OCI-LY7 (cell line): ENCODE data around the gene ESX1. TPM values are rescaled to one million over a fixed set of nuclear protein-coding genes. Genes with fewer than 3 reads are reported as not detected.

Source experiments
- BruUV-seq: library from RNA; stranded (reverse); fragments of 400-500 nt; replicated peaks from 2 replicates; lab custom pipeline; 2021; lab: Mats Ljungman, UMichigan
- CTCF ChIA-PET: fragments of 300-600 bp; sonication (Branson Sonifier 250); formaldehyde crosslinking; loops from one replicate; lab custom pipeline; 2022; ENCODE audit warnings: antibody characterized with exemption; ENCODE audit not compliant: unreplicated experiment; lab: Charles Lee
- POLR2A ChIA-PET: fragments of 300-600 bp; sonication (Branson Sonifier 250); formaldehyde crosslinking; loops from one replicate; lab custom pipeline; 2022; ENCODE audit warnings: antibody characterized with exemption; lab: Charles Lee
- DNase-seq: peaks from one replicate; pipeline ENCODE4 v3.0.0-alpha.2; 2015; ENCODE audit warnings: low spot score
- H2AFZ ChIP-seq: fragments of 200-600 bp; sonication (generic), shearing (Covaris generic); 2 replicates; pipeline ENCODE4 v1.6.1; 2014; ENCODE audit warnings: mild to moderate bottlenecking, antibody characterized with exemption, low read length, moderate library complexity
- H3K27ac ChIP-seq: fragments of 200-600 bp; sonication (generic); 2 replicates; pipeline ENCODE4 v1.5.1; 2014; ENCODE audit warnings: mixed run types, low read depth, mild to moderate bottlenecking, moderate library complexity, low read length, inconsistent platforms; ENCODE audit not compliant: poor library complexity, severe bottlenecking
- H3K36me3 ChIP-seq: fragments of 200-600 bp; sonication (generic); 2 replicates; pipeline ENCODE4 v1.6.1; 2014; ENCODE audit warnings: mild to moderate bottlenecking, antibody characterized with exemption, low read length, moderate library complexity, mixed read lengths; ENCODE audit not compliant: insufficient read depth
- H3K4me1 ChIP-seq: fragments of 200-600 bp; sonication (generic); 2 replicates; pipeline ENCODE4 v1.5.1; 2014; ENCODE audit warnings: mild to moderate bottlenecking, low read length; ENCODE audit not compliant: insufficient read depth, poor library complexity, severe bottlenecking
- H3K4me2 ChIP-seq: fragments of 200-600 bp; sonication (generic); 2 replicates; pipeline ENCODE4 v1.6.1; 2014; ENCODE audit warnings: mild to moderate bottlenecking, low read length
- H3K4me3 ChIP-seq: fragments of 200-600 bp; sonication (generic); 2 replicates; pipeline ENCODE4 v1.5.1; 2014; ENCODE audit warnings: mild to moderate bottlenecking, low read depth, low read length; ENCODE audit not compliant: poor library complexity, severe bottlenecking
- H3K79me2 ChIP-seq: fragments of 200-600 bp; sonication (generic); 2 replicates; pipeline ENCODE4 v1.6.1; 2016; ENCODE audit warnings: low read depth, mild to moderate bottlenecking, low read length, moderate library complexity, mixed read lengths; ENCODE audit not compliant: insufficient read depth
- H3K9me2 ChIP-seq: fragments of 200-600 bp; sonication (generic); 2 replicates; pipeline ENCODE4 v1.6.1; 2016; ENCODE audit warnings: mild to moderate bottlenecking, low read length, mixed read lengths; ENCODE audit not compliant: insufficient read depth
- H3K9me3 ChIP-seq: fragments of 200-600 bp; sonication (generic); 2 replicates; pipeline ENCODE4 v1.6.1; 2014; ENCODE audit warnings: mild to moderate bottlenecking, mixed run types, low read length, mixed read lengths
- H4K20me1 ChIP-seq: fragments of 200-600 bp; sonication (generic); 2 replicates; pipeline ENCODE4 v1.6.1; 2014; ENCODE audit warnings: mild to moderate bottlenecking, antibody characterized with exemption, low read length, moderate library complexity, mixed read lengths; ENCODE audit not compliant: insufficient read depth
- CTCF ChIP-seq: fragments of 200-600 bp; sonication (generic); conservative IDR thresholded peaks from 2 replicates; pipeline ENCODE4 v1.5.1; 2014; ENCODE audit warnings: mild to moderate bottlenecking, antibody characterized with exemption, low read length, moderate library complexity, mixed read lengths
- EZH2phosphoT487 ChIP-seq: fragments of 200-600 bp; sonication (generic); IDR thresholded peaks from 2 replicates; pipeline ENCODE4 v1.6.1; 2018; ENCODE audit warnings: low read depth, borderline replicate concordance, mild to moderate bottlenecking, mixed run types, antibody characterized with exemption, low read length, moderate library complexity, mixed read lengths
- intact Hi-C: fragments of 100-400 bp; cut with micrococcal nuclease; formaldehyde crosslinking; loops from one replicate; pipeline ENCODE4 v1.10.0; 2022; ENCODE audit not compliant: unreplicated experiment
- total RNA-seq, 2 experiments: library from RNA; depleted of rRNA in 1 of 2; stranded (reverse); fragments of >200 nt in 1 of 2; shearing (Covaris generic) in 1 of 2; gene quantifications; 2 replicates each; pipeline ENCODE4 v1.2.3, GENCODE V29; 2014 to 2022

ESX1 gene
- total RNA-seq, 2 experiments from 2014 or later, result not detected

DNA sequence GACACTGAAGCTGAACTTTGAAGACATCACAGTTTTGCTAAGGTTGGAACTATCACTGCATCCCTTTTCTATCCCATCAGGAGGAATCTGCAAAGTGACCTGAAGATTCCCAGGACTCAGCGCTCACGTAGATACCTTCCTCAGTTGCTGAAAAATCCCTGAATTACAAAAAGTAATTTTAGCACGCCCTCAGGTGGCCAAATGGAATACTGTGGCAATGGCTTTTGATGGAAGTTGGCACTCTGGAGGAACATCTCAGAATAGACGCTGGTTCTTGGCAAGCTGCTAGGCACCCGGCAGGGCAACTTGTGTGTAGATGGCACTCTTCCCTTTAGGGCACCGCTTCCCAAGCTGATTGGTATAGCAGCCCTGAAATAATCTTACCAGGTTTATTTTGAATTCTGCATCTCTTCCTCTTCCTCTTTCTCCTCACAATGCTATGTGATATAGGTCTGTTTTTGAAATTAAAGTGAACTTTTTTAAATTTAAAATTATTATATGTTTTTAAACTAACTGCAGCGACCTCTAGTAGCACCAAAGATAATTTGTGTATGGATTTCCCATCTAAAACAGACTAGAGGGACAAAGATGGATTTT lies 16.3 kb upstream of the ESX1 start:
- no peaks in the 10 kb centered on the region for H3K9me2 ChIP-seq
- no peak overlapping the region for H2AFZ ChIP-seq
- intact Hi-C loops, result no loop called here
- CTCF ChIA-PET, result no interaction called here
- BruUV-seq, result no TSS peak
- H3K79me2 ChIP-seq, result no peaks in the 10 kb centered on the region
- H3K27ac ChIP-seq, result no peak overlapping the region
- H3K4me3 ChIP-seq, result no peak overlapping the region
- H3K9me3 ChIP-seq, result no peaks in the 10 kb centered on the region
- no peaks in the 10 kb centered on the region for H3K4me1 ChIP-seq
- no peak overlapping the region for H3K4me2 ChIP-seq
- H3K36me3 ChIP-seq, result no peaks in the 10 kb centered on the region
- no peak for TF ChIP-seq EZH2phosphoT487
- TF ChIP-seq CTCF, result peak; percentile 51
- POLR2A ChIA-PET, result interaction anchor here (0.6 kb wide), 1 partner anchor 11 kb away, joined by 4 read pairs; no protein-coding TSS in a partner anchor
- H4K20me1 ChIP-seq, result no peaks in the 10 kb centered on the region
- DNase-seq, result peak; percentile 1

GRCh38 chrX:104270212-104270611 lies 15.5 kb upstream of the ESX1 start:
- TF ChIP-seq CTCF, result no peak
- TF ChIP-seq EZH2phosphoT487, result no peak

DNA sequence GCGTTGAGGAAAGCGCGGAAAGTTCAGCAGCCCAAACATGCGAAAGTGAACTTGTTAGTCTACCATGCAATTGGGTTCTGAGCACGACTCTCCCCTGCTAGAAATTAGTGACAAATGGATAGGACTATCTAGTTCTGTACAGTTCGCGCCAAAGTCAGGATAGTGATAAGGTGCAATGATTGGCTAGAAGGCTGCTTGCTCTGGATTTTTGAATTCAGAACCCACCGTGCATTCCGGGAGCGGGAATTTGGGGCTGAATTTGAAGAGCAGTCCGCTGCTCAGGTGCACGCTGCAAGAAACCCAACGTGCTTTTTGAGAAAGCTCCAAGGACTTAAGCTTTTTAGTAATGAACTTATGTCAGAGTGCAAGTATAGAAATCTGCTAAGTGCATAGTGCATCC lies 732 bp upstream of the ESX1 start:
- POLR2A ChIA-PET, result no interaction called here
- H3K4me3 ChIP-seq, result no peak overlapping the region

More at GRCh38 chrX:104270212-104270611, 15.5 kb upstream of the ESX1 start:
- no TSS peak for BruUV-seq
- H3K79me2 ChIP-seq, result no peaks in the 10 kb centered on the region
- H3K9me2 ChIP-seq, result no peaks in the 10 kb centered on the region
- ChIA-PET POLR2A (interaction anchor here (0.6 kb wide), 1 partner anchor 10 kb away, joined by 4 read pairs; no protein-coding TSS in a partner anchor), CTCF (no interaction called here)
- no peak overlapping the region for H3K4me3 ChIP-seq
- H3K36me3 ChIP-seq, result no peaks in the 10 kb centered on the region
- H3K9me3 ChIP-seq, result no peaks in the 10 kb centered on the region
- H3K27ac ChIP-seq, result no peak overlapping the region
- H3K4me1 ChIP-seq, result no peaks in the 10 kb centered on the region
- no peak overlapping the region for H3K4me2 ChIP-seq
- intact Hi-C loops, result no loop called here
- no peak for DNase-seq
- no peak overlapping the region for H2AFZ ChIP-seq
- H4K20me1 ChIP-seq, result no peaks in the 10 kb centered on the region

More for the DNA sequence above, 732 bp upstream of the ESX1 start:
- DNase-seq, result no peak
- Histone ChIP-seq H3K9me2 (no peaks in the 10 kb centered on the region), H4K20me1 (no peaks in the 10 kb centered on the region), H2AFZ (no peak overlapping the region), H3K27ac (no peak overlapping the region), H3K36me3 (no peaks in the 10 kb centered on the region), H3K9me3 (no peaks in the 10 kb centered on the region), H3K79me2 (no peaks in the 10 kb centered on the region), H3K4me2 (no peak overlapping the region), H3K4me1 (no peaks in the 10 kb centered on the region)
- BruUV-seq, result no TSS peak
- TF ChIP-seq CTCF (no peak), EZH2phosphoT487 (no peak)
- intact Hi-C loops, result no loop called here
- CTCF ChIA-PET, result no interaction called here
